SW480 (cell line): Measurements from ENCODE around the gene MED8.
"Not testable (repeated sequence)": the region's sequence is repeated elsewhere in the genome, so short reads cannot be mapped to it uniquely, and the experiment has no call there.

ENCODE experiments used
- DNase-seq: peaks from one replicate; pipeline ENCODE4 v3.0.0-alpha.2; 2016; ENCODE audit warnings: low spot score

MED8 gene

DNA sequence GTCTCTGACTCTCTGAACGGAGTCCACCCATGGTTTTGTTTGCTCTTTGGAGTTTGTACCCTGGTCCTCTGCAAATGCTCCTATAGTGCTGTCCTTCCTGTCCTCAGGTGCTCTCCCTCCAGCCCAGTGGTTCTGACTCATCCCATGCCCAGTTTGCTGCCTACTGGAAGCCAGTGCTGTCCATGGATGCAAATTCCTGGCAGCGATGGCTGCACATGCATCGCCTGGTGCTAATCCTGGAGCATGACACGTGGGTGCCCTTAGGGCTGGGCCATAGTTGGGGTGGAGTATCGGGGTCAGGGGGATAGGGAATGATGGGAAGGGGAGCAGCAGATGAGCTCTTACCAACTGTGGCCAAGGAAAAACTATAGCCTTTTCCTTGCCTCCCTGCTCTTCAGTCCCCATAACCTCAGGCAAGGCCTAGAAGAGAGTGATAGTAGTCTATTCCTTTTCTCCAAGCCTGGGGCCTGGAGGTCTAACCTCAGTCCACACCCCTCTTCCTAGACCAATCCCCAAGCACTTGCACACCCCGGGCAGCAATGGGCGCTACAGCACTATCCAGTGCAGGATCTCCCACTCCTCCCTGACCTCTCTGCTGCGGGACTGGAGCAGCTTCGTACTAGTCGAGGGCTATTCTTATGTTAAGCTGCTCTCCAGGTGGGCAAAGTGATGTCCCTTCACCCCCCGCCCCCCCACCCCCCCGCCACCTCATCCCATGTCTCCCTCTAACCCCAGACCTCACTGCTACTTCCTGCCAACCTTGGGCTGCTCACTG, 32.6 kb upstream of the MED8 start:
- DNase-seq, result no peak

- DNase-seq, result no peak
Observed at GRCh38 chr1:43421396-43421795, 31.8 kb upstream of the MED8 start.

DNA sequence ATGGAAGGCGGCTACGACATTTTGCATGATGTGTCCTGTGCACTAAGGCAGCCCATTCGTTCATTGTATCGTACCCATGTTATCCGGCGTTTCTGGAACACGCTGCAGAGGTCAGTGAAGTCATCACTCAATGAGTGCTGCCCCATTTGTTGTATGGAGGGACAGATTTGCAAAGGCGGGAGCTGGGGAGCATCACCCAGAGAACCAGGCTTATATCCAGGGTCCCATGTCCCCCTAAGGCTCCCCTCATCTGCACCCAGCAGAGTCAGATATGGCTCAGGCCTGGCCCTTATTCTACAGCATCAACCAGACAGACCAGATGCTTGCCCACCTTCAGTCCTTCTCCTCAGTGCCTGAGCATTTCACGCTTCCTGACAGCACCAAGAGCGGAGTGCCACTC, 31.3 kb upstream of the MED8 start:
- DNase-seq, result no peak

- no peak for DNase-seq
Observed at GRCh38 chr1:43419627-43420425, 30.2 kb upstream of the MED8 start.

GRCh38 chr1:43418858-43419257, 29.3 kb upstream of the MED8 start:
- no peak for DNase-seq

DNA sequence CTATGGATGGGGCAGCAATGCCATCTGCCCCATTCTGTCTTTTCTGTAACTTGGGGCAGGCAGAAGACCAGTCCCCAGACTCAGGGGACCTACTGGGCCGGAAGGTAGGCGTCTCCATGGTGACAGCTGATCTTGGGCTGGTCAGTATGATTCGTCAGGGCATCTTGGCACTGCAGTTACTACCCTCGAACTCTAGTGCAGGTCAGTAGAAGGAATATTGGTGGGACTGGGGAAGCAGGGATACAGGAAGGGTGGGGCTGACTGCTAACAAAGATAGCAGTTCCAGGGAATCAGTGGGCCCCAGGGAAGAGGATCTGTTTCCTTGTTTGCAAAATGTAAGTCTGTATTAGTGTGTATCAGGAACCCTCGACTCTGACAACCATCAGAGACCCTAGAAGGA, 26.3 kb upstream of the MED8 start:
- DNase-seq, result no peak

GRCh38 chr1:43414634-43415223, 25.1 kb upstream of the MED8 start:
- DNase-seq, result peak; percentile 55

DNA sequence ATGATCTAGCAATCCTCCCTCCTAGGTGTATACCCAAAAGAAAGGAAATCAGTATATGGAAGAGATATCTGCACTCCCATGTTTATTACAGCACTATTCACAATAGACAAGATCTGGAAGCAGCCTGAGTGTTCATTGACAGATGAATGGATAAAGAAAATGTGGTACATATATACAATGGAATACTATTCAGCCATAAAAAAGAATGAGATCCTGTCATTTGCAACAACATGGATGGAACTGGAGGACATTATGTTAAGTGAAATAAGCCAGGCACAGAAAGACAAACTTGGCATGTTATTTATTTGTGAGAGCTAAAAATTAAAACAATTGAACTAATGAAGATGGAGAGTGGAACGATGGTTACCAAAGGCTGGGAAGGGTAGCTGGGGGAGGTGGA, 23.8 kb upstream of the MED8 start:
- DNase-seq, result not testable (repeated sequence)

GRCh38 chr1:43410571-43410970, 21.0 kb upstream of the MED8 start:
- DNase-seq, result no peak

DNA sequence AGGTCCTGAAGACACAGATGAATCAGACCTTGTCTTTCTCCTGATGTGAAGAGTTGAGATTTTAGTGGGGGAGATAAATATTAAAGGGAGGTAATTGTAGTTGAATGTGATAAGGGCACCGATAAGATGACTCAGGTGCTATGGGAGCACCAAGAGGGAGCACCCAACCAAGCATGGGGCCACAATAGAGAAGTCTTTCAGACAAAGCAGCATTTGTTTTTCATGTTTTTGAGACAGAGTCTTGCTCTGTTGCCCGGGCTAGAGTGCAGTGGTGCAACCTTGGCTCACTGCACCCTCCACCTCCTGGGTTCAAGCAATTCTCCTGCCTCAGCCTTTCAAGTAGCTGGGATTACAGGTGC, 16.3 kb upstream of the MED8 start:
- no peak for DNase-seq

DNA sequence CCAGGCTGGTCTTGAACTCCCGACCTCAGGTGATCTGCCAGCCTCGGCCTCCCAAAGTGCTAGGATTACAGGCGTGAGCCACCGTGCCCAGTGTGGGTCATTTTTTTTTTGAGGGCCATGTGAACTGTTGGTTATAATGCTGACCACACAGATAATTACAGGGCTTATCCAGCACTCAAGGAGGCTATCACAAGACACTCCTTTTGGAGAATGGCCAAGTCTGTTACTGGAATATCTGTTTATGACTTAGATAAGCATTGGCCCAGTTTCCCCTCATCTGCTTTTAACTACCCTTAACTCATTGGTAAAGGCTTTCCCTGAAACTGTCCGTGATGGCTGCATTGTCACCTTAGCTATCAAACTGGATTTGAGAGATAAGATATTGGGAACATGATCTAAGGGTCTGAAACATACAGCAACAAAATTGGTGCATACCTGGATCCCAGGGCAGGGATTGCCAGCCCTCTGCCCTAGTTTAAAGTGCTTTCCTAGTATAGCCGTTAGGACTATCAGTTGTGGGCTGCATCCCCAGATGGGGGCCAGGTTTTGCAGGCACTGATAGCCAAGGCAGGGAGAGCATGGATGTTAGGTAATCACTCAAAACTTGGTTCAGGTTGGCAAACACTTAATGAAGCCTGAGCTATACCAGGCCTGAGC, 15.7 kb upstream of the MED8 start:
- no peak for DNase-seq

- no peak for DNase-seq
Observed at GRCh38 chr1:43404353-43404752, 14.8 kb upstream of the MED8 start.

DNA sequence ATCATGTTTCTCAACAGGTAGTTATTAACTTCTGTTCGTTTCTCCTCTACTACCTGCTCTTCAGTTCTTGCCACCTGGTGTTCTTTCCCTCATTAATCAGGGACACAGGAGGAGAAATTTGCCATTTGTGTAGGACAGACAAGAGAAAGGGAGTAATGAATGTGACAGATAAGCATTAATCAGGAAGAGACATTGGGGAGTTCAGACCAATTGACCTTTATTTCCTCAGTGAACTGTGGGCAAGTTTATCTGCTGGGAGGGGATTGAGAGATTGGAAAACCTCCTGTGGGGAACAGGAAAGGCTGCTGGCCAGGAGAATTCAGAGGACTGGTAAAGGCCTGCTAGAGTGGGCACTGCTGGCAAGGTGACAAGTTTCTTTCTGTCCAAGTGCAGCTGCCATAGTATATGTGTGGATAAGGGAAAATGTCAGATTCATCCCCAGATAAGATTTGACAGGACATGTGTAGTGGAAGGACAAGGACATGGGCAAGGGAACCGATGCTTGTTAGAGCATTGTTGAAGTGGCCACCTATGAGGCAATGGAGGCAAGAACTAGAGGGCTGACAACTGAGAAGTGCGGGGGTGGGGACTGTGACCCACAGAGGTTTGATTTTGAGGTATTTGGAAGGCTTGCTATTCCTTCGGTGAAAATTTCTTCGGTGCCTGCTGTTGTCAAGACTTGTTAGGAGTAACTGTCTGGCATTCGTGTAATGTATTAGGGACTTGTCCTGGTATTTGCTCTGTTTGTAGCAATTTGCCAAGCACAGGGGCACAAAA, 12.7 kb upstream of the MED8 start:
- DNase-seq, result no peak

DNA sequence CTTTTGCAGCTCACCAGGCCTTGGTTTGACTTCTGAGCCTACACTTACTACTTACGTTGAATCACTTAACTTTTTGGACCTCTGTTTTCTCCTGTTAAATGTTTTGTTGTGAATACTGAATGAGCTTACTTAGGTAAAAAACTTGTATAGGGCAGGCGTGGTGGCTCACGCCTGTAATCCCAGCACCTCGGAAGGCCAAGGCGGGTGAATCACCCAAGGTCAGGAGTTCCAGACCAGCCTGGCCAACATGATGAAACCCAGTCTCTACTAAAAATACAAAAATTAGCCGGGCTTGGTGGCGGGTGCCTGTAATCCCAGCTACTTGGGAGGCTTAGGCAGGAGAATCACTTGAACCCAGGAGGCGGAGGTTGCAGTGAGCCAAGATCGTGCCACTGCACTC, 10.8 kb upstream of the MED8 start:
- DNase-seq, result not testable (repeated sequence)

DNA sequence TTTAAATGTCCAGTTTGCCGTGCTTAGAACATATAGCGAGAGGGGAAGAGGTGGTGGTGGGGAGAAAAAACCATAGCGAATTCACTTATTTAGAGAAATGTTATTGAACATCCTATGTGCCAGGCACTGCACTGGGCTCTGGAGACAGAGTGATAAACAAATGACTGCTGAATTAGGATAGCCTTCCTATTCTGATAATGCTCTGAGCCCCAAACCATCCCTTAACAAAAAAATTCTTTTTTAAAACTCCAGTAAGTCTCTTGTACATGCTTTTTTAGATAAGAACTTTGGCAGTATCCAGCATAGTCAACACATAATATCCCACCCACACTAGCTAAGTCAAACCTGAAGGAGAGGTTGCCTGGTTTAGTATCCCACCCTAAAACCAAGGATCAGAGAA, 8.6 kb upstream of the MED8 start:
- no peak for DNase-seq

- no peak for DNase-seq
Observed at GRCh38 chr1:43396059-43396458, 6.5 kb upstream of the MED8 start.

- DNase-seq, result no peak
Observed at GRCh38 chr1:43395523-43395922, 5.9 kb upstream of the MED8 start.

GRCh38 chr1:43392702-43393101, 3.1 kb upstream of the MED8 start:
- DNase-seq, result no peak

GRCh38 chr1:43388613-43389012, 987 bp downstream of the MED8 start:
- DNase-seq, result no peak

- DNase-seq, result no peak
Observed at GRCh38 chr1:43387976-43388599, 1.5 kb downstream of the MED8 start.

DNA sequence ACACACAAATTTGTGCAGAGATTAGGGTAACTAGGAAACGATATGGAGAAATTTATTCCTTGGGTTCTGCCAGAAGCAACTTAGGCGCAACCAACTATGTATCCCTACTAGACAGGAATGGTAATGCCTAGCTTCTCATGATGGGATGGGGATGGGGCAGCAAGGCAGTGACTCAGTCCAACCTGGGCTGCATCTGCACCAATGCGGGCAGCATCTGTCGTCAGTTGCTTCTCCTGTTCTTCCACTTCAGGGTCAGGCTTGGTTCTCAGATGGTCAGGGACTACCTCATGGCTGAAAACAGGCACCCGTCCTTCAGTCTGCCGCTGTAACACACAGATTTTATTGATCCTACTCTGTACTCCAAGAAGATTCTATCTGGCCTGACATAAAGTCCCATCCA, 2.9 kb downstream of the MED8 start:
- DNase-seq, result no peak
